HepG2 (cell line): ENCODE data around the gene JUND. TPM values are rescaled to one million over a fixed set of nuclear protein-coding genes. Genes with fewer than 3 reads are reported as not detected.
A peak's percentile ranks its signal among the peaks of the same experiment; 100 is the strongest.

Source experiments
- CEBPG ChIP-seq: IDR thresholded peaks from 2 replicates; pipeline ENCODE4 v1.6.1; 2016
- HNRNPLL ChIP-seq: fragments of 200-400 bp; formaldehyde crosslinking; IDR thresholded peaks from 2 replicates; pipeline ENCODE4 v1.6.1; 2017; ENCODE audit warnings: mild to moderate bottlenecking, low read depth, low read length; ENCODE audit not compliant: poor library complexity, severe bottlenecking
- KLF15 ChIP-seq: sonication (generic); formaldehyde crosslinking; IDR thresholded peaks from 2 replicates; pipeline ENCODE4 v1.8.1; 2023; ENCODE audit warnings: borderline replicate concordance, mild to moderate bottlenecking, inconsistent platforms, missing genetic modification reagents, mixed read lengths
- NR1H2 ChIP-seq: sonication (generic); formaldehyde crosslinking; IDR thresholded peaks from 2 replicates; pipeline ENCODE4 v1.8.1; 2022; ENCODE audit warnings: low read depth, missing genetic modification reagents, borderline replicate concordance
- PLSCR1 ChIP-seq: sonication (generic); formaldehyde crosslinking; IDR thresholded peaks from 2 replicates; pipeline ENCODE4 v1.5.0; 2020; ENCODE audit warnings: missing genetic modification reagents, mild to moderate bottlenecking, borderline replicate concordance
- POLR2AphosphoS2 ChIP-seq: IDR thresholded peaks from 2 replicates; pipeline ENCODE4 v1.6.1; 2011; ENCODE audit warnings: low read depth, low read length, improper control_type of control experiment
- REXO4 ChIP-seq: sonication (generic); formaldehyde crosslinking; IDR thresholded peaks from 2 replicates; pipeline ENCODE4 v1.8.0; 2022; ENCODE audit warnings: missing genetic modification reagents, mild to moderate bottlenecking, borderline replicate concordance
- YEATS2 ChIP-seq: sonication (generic); formaldehyde crosslinking; IDR thresholded peaks from 2 replicates; pipeline ENCODE4 v1.4.0; 2020; ENCODE audit warnings: missing genetic modification reagents, borderline replicate concordance
- ZBTB1 ChIP-seq: sonication (generic); formaldehyde crosslinking; IDR thresholded peaks from 2 replicates; pipeline ENCODE4 v1.4.0; 2020; ENCODE audit warnings: missing genetic modification reagents, borderline replicate concordance
- ZKSCAN1 ChIP-seq: fragments of 150-350 bp; IDR thresholded peaks from 2 replicates; pipeline ENCODE4 v1.6.1; 2014; ENCODE audit warnings: low read length
- ZNF205 ChIP-seq: IDR thresholded peaks from 2 replicates; pipeline ENCODE4 v1.6.1; 2018; ENCODE audit warnings: missing biosample characterization, missing genetic modification reagents
- ZNF234 ChIP-seq: sonication (generic); formaldehyde crosslinking; conservative IDR thresholded peaks from 2 replicates; pipeline ENCODE4 v1.5.1; 2020; ENCODE audit warnings: mild to moderate bottlenecking, missing genetic modification reagents
- ZNF317 ChIP-seq: sonication (generic); formaldehyde crosslinking; IDR thresholded peaks from 2 replicates; pipeline ENCODE4 v1.5.0; 2020; ENCODE audit warnings: mild to moderate bottlenecking, missing genetic modification reagents
- ZNF414 ChIP-seq: sonication (generic); formaldehyde crosslinking; IDR thresholded peaks from 2 replicates; pipeline ENCODE4 v1.5.0; 2020; ENCODE audit warnings: missing genetic modification reagents
- ZNF432 ChIP-seq: sonication (generic); formaldehyde crosslinking; IDR thresholded peaks from 2 replicates; pipeline ENCODE4 v1.5.0; 2020; ENCODE audit warnings: missing genetic modification reagents, mild to moderate bottlenecking, borderline replicate concordance
- ZNF543 ChIP-seq: sonication (generic); formaldehyde crosslinking; IDR thresholded peaks from 2 replicates; pipeline ENCODE4 v1.4.0; 2020; ENCODE audit warnings: mild to moderate bottlenecking, missing genetic modification reagents
- ZNF597 ChIP-seq: sonication (generic); formaldehyde crosslinking; IDR thresholded peaks from 2 replicates; pipeline ENCODE4 v1.5.0; 2020; ENCODE audit warnings: missing genetic modification reagents
- ZNF777 ChIP-seq: sonication (generic); formaldehyde crosslinking; IDR thresholded peaks from 2 replicates; pipeline ENCODE4 v1.4.0; 2020; ENCODE audit warnings: missing genetic modification reagents
- polyA plus RNA-seq, 8 experiments: library from polyadenylated mRNA; depleted of rRNA in 3 of 8; stranded (reverse) in 7 of 8; unstranded in 1 of 8; fragments of >200 nt; fragmentation: Illumina TruSeq in 4 of 8; extraction: Trizol in 4 of 8; gene quantifications; 2 replicates each; pipeline versions ENCODE4 v1.2.1 to v1.2.3, GENCODE V29; 2011 to 2016; ENCODE audit warnings: low read depth in 4 of 8, missing spikeins in 1 of 8, mixed read lengths in 1 of 8; ENCODE audit not compliant: insufficient read depth in 1 of 8
- total RNA-seq, 5 experiments: library from RNA; depleted of rRNA; stranded (reverse); fragments of >200 nt; fragmentation: Illumina TruSeq; extraction: Trizol; gene quantifications; 2 replicates each; pipeline ENCODE4 v1.2.3, GENCODE V29; 2016; ENCODE audit warnings: low read depth in 1 of 5
- TF ChIP-seq, protein P1 (sequence below): sonication (generic); formaldehyde crosslinking; IDR thresholded peaks from 2 replicates; pipeline ENCODE4 v1.5.0; 2020; ENCODE audit warnings: mild to moderate bottlenecking, missing genetic modification reagents
- TF ChIP-seq, protein P2 (sequence below): sonication (generic); formaldehyde crosslinking; IDR thresholded peaks from 2 replicates; pipeline ENCODE4 v1.4.0; 2020; ENCODE audit warnings: low read depth, mild to moderate bottlenecking, missing genetic modification reagents
- TF ChIP-seq, protein P3 (sequence below): sonication (generic); formaldehyde crosslinking; IDR thresholded peaks from 2 replicates; pipeline ENCODE4 v1.8.0; 2022; ENCODE audit warnings: missing genetic modification reagents, mild to moderate bottlenecking, inconsistent platforms, borderline replicate concordance

Gene JUND
- total and polyA plus RNA-seq, 2 of the 13 experiments (the other 11 are each of a cell fraction or from before 2014, with no cell fraction given): 41.2 to 59.8 TPM

DNA sequence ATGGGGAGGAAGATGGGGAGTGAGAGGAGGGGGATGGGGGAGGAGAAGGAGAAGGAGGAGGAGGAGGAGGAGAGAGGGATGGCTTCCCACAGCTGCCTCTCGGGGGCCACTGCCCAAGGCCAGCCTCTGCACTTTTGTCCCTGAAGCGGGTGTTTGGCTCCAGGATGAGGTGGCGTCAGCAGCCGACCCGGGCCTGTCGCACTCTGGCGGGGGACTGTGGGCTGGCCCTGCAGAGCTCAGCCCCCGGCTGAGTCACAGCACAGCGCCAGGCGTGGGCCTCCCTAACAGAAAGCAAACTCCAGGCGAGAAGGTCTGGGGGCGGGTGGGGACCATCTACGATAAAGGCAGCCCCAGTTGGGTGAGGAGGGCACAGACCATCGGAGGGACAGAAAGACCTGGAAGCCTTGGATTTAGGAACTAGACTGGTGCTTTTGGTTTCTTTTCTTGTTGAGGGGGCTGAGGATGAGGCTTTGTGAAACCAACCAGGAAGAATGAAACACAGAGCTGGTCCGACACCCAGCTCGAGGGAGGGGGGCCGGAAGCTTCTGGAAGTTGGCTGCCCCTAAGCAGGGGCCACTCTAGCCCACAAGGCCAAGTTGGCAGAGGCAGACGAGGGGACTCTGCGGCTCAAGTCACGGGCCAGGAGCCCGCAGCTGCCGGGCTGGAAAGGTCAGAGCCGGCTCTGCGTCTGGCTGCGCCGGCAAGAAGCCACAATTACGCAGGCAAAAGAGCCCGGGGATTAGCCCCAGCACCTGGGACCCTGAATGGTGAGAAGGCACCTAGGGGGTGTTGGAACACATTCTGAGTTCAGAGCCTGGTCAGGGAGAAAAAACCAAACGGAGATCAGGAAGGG lies 23.3 kb upstream of the JUND start (continued):
- TF ChIP-seq ZNF597 (CRISPR knock-in tag): no peak
- TF ChIP-seq ZNF205: no peak
- TF ChIP-seq PLSCR1 (CRISPR knock-in tag): no peak
- TF ChIP-seq, protein P1, sequence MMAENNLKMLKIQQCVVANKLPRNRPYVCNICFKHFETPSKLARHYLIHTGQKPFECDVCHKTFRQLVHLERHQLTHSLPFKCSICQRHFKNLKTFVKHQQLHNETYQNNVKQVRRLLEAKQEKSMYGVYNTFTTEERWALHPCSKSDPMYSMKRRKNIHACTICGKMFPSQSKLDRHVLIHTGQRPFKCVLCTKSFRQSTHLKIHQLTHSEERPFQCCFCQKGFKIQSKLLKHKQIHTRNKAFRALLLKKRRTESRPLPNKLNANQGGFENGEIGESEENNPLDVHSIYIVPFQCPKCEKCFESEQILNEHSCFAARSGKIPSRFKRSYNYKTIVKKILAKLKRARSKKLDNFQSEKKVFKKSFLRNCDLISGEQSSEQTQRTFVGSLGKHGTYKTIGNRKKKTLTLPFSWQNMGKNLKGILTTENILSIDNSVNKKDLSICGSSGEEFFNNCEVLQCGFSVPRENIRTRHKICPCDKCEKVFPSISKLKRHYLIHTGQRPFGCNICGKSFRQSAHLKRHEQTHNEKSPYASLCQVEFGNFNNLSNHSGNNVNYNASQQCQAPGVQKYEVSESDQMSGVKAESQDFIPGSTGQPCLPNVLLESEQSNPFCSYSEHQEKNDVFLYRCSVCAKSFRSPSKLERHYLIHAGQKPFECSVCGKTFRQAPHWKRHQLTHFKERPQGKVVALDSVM: peak; percentile 78
- peak; percentile 55; the same call in 1 of the 2 replicates for TF ChIP-seq ZNF317 (CRISPR knock-in tag)
- TF ChIP-seq, protein P2, sequence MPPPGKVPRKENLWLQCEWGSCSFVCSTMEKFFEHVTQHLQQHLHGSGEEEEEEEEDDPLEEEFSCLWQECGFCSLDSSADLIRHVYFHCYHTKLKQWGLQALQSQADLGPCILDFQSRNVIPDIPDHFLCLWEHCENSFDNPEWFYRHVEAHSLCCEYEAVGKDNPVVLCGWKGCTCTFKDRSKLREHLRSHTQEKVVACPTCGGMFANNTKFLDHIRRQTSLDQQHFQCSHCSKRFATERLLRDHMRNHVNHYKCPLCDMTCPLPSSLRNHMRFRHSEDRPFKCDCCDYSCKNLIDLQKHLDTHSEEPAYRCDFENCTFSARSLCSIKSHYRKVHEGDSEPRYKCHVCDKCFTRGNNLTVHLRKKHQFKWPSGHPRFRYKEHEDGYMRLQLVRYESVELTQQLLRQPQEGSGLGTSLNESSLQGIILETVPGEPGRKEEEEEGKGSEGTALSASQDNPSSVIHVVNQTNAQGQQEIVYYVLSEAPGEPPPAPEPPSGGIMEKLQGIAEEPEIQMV (CRISPR knock-in tag): 0 out of 2 replicates have a peak, but pooled peaks have one; percentile 53
- no peak for TF ChIP-seq ZNF234 (CRISPR knock-in tag)
- TF ChIP-seq ZNF777 (CRISPR knock-in tag): no peak
- TF ChIP-seq KLF15: no peak
- no peak for TF ChIP-seq ZBTB1
- TF ChIP-seq HNRNPLL: peak; percentile 56
- TF ChIP-seq ZNF414 (CRISPR knock-in tag): no peak; the same call in none of the 2 replicates
- no peak for TF ChIP-seq NR1H2 (CRISPR knock-in tag)
- no peak for TF ChIP-seq REXO4 (CRISPR knock-in tag)
- 0 out of 2 replicates have a peak, but pooled peaks have one; percentile 3 for TF ChIP-seq CEBPG (CRISPR knock-in tag)
- TF ChIP-seq ZKSCAN1: no peak
- no peak for TF ChIP-seq POLR2AphosphoS2
- no peak for TF ChIP-seq ZNF432 (CRISPR knock-in tag)
- TF ChIP-seq, protein P3, sequence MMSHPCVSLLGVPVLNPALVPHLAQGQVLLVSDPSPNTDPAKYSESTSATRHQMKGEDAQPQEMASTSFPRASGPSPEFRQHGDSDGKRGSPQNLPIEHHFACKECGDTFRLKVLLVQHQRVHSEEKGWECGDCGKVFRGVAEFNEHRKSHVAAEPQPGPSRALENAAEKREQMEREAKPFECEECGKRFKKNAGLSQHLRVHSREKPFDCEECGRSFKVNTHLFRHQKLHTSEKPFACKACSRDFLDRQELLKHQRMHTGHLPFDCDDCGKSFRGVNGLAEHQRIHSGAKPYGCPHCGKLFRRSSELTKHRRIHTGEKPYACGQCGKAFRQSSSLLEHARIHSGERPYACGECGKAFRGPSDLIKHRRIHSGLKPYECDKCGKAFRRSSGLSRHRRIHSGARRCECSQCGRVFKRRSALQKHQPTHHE (CRISPR knock-in tag): no peak
- TF ChIP-seq YEATS2 (CRISPR knock-in tag): peak; percentile 40; the same call in 1 of the 2 replicates
- peak; percentile 95 for TF ChIP-seq ZNF543 (CRISPR knock-in tag)
